HL-60 (cell line): ENCODE data around the gene APMAP.

ENCODE experiments used
- SPI1 ChIP-seq: IDR thresholded peaks from 2 replicates; pipeline ENCODE4 v1.6.1; 2012; ENCODE audit warnings: low read depth, mild to moderate bottlenecking, borderline replicate concordance
- TF ChIP-seq, protein P1 (sequence below): IDR thresholded peaks from 2 replicates; pipeline ENCODE4 v1.6.1; 2012; ENCODE audit warnings: low read depth; ENCODE audit not compliant: insufficient replicate concordance
- TF ChIP-seq, protein P2 (sequence below): IDR thresholded peaks from one replicate; pipeline ENCODE4 v1.5.1; 2011; ENCODE audit warnings: low read length, control low read depth, inconsistent platforms; ENCODE audit not compliant: insufficient read depth

- TF ChIP-seq, protein P1, sequence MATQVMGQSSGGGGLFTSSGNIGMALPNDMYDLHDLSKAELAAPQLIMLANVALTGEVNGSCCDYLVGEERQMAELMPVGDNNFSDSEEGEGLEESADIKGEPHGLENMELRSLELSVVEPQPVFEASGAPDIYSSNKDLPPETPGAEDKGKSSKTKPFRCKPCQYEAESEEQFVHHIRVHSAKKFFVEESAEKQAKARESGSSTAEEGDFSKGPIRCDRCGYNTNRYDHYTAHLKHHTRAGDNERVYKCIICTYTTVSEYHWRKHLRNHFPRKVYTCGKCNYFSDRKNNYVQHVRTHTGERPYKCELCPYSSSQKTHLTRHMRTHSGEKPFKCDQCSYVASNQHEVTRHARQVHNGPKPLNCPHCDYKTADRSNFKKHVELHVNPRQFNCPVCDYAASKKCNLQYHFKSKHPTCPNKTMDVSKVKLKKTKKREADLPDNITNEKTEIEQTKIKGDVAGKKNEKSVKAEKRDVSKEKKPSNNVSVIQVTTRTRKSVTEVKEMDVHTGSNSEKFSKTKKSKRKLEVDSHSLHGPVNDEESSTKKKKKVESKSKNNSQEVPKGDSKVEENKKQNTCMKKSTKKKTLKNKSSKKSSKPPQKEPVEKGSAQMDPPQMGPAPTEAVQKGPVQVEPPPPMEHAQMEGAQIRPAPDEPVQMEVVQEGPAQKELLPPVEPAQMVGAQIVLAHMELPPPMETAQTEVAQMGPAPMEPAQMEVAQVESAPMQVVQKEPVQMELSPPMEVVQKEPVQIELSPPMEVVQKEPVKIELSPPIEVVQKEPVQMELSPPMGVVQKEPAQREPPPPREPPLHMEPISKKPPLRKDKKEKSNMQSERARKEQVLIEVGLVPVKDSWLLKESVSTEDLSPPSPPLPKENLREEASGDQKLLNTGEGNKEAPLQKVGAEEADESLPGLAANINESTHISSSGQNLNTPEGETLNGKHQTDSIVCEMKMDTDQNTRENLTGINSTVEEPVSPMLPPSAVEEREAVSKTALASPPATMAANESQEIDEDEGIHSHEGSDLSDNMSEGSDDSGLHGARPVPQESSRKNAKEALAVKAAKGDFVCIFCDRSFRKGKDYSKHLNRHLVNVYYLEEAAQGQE = no peak
- TF ChIP-seq, protein P2, sequence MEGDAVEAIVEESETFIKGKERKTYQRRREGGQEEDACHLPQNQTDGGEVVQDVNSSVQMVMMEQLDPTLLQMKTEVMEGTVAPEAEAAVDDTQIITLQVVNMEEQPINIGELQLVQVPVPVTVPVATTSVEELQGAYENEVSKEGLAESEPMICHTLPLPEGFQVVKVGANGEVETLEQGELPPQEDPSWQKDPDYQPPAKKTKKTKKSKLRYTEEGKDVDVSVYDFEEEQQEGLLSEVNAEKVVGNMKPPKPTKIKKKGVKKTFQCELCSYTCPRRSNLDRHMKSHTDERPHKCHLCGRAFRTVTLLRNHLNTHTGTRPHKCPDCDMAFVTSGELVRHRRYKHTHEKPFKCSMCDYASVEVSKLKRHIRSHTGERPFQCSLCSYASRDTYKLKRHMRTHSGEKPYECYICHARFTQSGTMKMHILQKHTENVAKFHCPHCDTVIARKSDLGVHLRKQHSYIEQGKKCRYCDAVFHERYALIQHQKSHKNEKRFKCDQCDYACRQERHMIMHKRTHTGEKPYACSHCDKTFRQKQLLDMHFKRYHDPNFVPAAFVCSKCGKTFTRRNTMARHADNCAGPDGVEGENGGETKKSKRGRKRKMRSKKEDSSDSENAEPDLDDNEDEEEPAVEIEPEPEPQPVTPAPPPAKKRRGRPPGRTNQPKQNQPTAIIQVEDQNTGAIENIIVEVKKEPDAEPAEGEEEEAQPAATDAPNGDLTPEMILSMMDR = no peak
- no peak for TF ChIP-seq SPI1
Observed at GRCh38 chr20:24962182-24962492, 30.4 kb downstream of the APMAP start.
